Stimulated activated effector memory CD8-positive, alpha-beta T cell treated with anti-CD3 and anti-CD28 coated beads, Interleukin-12 subunit alpha, Interleukin-12 subunit beta, amount 100 ng/mL, for 72 hours (primary cell): ENCODE results near the gene BCAT1.
"Not testable (repeated sequence)": the region's sequence is repeated elsewhere in the genome, so short reads cannot be mapped to it uniquely, and the experiment has no call there.

Experiments used
- ATAC-seq: fragments of 150-1000 bp; cut with Tn5 transposase; 2 replicates; pipeline ENCODE4 v1.10.0; 2021
- DNase-seq, 2 donors: peaks; one replicate each; pipeline ENCODE4 v3.0.0; 2021 to 2022; ENCODE audit warnings: low spot score in 2 of 2
- H3K27ac Mint-ChIP-seq: one replicate; pipeline ENCODE4 v1.8.0; 2022; ENCODE audit warnings: mild to moderate bottlenecking, mixed read lengths
- H3K36me3 Mint-ChIP-seq: one replicate; pipeline ENCODE4 v1.8.0; 2022; ENCODE audit warnings: mild to moderate bottlenecking, mixed read lengths
- H3K4me1 Mint-ChIP-seq: one replicate; pipeline ENCODE4 v1.8.0; 2022; ENCODE audit warnings: mixed read lengths
- H3K4me3 Mint-ChIP-seq: one replicate; pipeline ENCODE4 v1.8.0; 2022; ENCODE audit warnings: mild to moderate bottlenecking, mixed read lengths
- H3K9me3 Mint-ChIP-seq: one replicate; pipeline ENCODE4 v1.8.0; 2022; ENCODE audit warnings: mixed read lengths

BCAT1 gene

GRCh38 chr12:24974216-24974615 is 25.3 kb upstream of the BCAT1 start:
- no peak for ATAC-seq
- Mint-ChIP-seq H3K9me3 (no peaks in the 10 kb centered on the region), H3K4me3 (no peak overlapping the region), H3K4me1 (no peaks in the 10 kb centered on the region), H3K27ac (no peak overlapping the region), H3K36me3 (no peaks in the 10 kb centered on the region)
- no peak for DNase-seq

DNA sequence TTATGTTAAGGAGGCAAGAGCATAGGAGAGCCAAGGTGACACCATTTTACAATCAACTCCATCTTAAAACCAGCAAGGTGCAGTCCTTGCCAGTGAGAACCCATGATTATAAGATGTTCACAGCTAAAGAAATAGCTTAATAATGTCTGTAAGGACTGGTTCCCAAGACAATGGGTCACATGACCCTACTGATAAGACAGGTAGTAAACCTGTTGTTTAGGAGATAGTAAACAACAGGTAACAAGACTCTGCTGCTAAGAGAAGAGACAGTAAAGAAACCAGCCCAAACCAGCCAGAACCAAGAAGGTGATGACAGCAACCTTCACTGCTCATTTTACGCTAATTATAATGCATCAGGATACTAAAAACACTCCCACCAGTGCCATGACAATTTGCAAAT is 23.2 kb upstream of the BCAT1 start:
- Mint-ChIP-seq H3K27ac (no peak overlapping the region), H3K9me3 (no peaks in the 10 kb centered on the region), H3K36me3 (no peaks in the 10 kb centered on the region), H3K4me1 (no peaks in the 10 kb centered on the region), H3K4me3 (no peak overlapping the region)
- ATAC-seq (no peak), DNase-seq (no peak)

- no peaks in the 10 kb centered on the region for H3K4me1 Mint-ChIP-seq
- no peak overlapping the region for H3K27ac Mint-ChIP-seq
- H3K4me3 Mint-ChIP-seq: no peak overlapping the region
- DNase-seq (no peak), ATAC-seq (no peak)
- H3K9me3 Mint-ChIP-seq: peaks cover under 1% of the 10 kb centered on the region
- H3K36me3 Mint-ChIP-seq: no peaks in the 10 kb centered on the region
These were observed 21.3 kb upstream of the BCAT1 start for GRCh38 chr12:24970177-24970576.

- H3K9me3 Mint-ChIP-seq: peaks cover 13% of the 10 kb centered on the region
- no peaks in the 10 kb centered on the region for H3K4me1 Mint-ChIP-seq
- H3K27ac Mint-ChIP-seq: no peak overlapping the region
- no peak overlapping the region for H3K4me3 Mint-ChIP-seq
- no peak for ATAC-seq
- no peak for DNase-seq
- no peaks in the 10 kb centered on the region for H3K36me3 Mint-ChIP-seq
These were observed 18.2 kb upstream of the BCAT1 start for GRCh38 chr12:24966951-24967564.

DNA sequence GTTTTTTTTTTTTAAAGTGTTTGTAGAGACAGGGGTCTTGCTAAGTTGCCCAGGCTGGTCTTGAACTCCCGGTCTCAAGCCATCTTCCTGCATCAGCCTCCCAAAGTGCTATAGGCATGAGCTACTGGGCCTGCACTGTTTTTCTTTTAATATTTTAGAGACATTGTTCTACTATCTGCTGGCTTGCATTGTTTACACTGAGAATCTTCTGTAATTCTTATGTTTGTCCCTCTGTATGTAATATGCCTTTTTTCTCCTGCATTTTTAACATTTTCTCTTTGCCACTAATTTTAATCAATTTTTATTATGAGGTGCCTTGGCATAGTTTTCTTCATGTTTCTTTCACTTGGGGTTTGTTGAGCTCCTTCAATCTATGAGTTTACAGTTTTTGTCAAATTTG is 15.4 kb upstream of the BCAT1 start:
- H3K4me3 Mint-ChIP-seq: no peak overlapping the region
- ATAC-seq (no peak), DNase-seq (no peak)

GRCh38 chr12:24960222-24960855 is 11.4 kb upstream of the BCAT1 start:
- ATAC-seq: peak; percentile 92
- Mint-ChIP-seq H3K9me3 (peaks cover 13% of the 10 kb centered on the region), H3K4me1 (peaks cover 14% of the 10 kb centered on the region), H3K4me3 (no peak overlapping the region), H3K27ac (no peak overlapping the region), H3K36me3 (no peaks in the 10 kb centered on the region)
- peak; percentile 20 to 81 for DNase-seq

More for the DNA sequence above, 15.4 kb upstream of the BCAT1 start:
- Mint-ChIP-seq H3K9me3 (peaks cover 13% of the 10 kb centered on the region), H3K27ac (no peak overlapping the region), H3K4me1 (peaks cover 10% of the 10 kb centered on the region), H3K36me3 (no peaks in the 10 kb centered on the region)

DNA sequence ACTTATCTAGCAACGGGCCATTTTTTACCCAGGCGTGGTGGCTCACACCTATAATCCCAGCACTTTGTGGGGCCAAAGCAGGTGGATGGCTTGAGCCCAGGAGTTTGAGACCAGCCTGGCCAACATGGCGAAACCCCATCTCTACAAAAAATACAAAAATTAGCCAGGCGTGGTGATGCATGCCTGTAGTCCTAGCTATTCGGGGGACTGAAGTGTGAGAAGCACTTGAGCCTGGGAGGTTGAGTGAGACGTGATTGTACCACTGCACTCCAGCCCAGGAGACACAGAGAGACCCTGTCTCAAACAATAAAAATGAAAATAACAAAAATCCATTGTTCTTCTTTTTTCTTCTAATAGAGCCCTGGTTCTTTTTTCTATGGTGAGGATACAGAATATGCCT is 7.5 kb upstream of the BCAT1 start:
- H3K4me1 Mint-ChIP-seq: peaks cover 16% of the 10 kb centered on the region
- H3K27ac Mint-ChIP-seq, H3K9me3 Mint-ChIP-seq, ATAC-seq, H3K4me3 Mint-ChIP-seq, H3K36me3 Mint-ChIP-seq, DNase-seq: not testable (repeated sequence)

DNA sequence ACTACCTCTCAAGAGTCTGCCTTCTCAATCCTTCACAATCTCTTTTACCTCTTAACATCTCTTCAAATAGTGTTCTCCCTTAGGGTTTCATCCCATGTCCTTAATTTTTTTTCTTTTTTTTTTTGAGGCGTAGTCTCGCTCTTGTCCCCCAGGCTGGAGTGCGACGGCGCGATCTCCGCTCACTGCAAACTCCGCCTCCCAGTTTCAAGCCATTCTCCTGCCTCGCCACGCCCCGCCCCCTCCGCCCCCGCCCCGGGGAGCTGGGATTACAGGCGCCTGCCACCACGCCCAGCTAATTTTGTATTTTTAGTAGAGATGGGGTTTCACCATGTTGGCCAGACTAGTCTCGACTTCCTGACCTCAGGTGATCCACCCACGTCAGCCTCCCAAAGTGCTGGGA is 7.0 kb upstream of the BCAT1 start:
- Mint-ChIP-seq H3K27ac (no peak overlapping the region), H3K4me3 (no peak overlapping the region), H3K4me1 (peaks cover 16% of the 10 kb centered on the region), H3K36me3 (no peaks in the 10 kb centered on the region), H3K9me3 (no peaks in the 10 kb centered on the region)
- no peak for ATAC-seq
- DNase-seq: no peak

DNA sequence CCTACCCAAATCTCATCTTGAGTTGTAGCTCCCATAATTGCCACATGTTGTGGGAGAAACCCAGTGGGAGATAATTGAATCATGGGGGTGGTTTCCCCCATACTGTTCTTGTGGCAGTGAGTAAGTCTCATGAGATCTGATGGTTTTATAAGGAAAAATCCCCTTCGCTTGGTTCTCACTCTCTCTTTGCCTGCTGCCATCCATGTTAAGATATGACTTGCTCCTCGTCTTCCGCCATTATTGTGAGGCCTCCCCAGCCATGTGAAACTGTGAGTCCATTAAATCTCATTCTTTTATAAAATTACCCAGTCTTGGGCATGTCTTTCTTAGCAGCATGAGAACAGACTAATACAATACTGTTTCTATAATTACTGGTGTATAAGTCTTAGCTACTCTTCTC is 6.5 kb upstream of the BCAT1 start:
- Mint-ChIP-seq H3K4me3 (no peak overlapping the region), H3K36me3 (no peaks in the 10 kb centered on the region), H3K4me1 (peaks cover 14% of the 10 kb centered on the region), H3K9me3 (no peaks in the 10 kb centered on the region), H3K27ac (no peak overlapping the region)
- DNase-seq: no peak
- peak; percentile 78 for ATAC-seq

GRCh38 chr12:24954261-24954660 is 5.4 kb upstream of the BCAT1 start:
- no peaks in the 10 kb centered on the region for H3K36me3 Mint-ChIP-seq
- H3K4me1 Mint-ChIP-seq: peaks cover 10% of the 10 kb centered on the region
- H3K9me3 Mint-ChIP-seq: no peaks in the 10 kb centered on the region
- H3K4me3 Mint-ChIP-seq: no peak overlapping the region
- H3K27ac Mint-ChIP-seq: no peak overlapping the region
- DNase-seq: no peak
- no peak for ATAC-seq

- Mint-ChIP-seq H3K27ac (no peak overlapping the region), H3K4me3 (no peak overlapping the region), H3K4me1 (peaks cover 26% of the 10 kb centered on the region), H3K36me3 (no peaks in the 10 kb centered on the region), H3K9me3 (no peaks in the 10 kb centered on the region)
- ATAC-seq (no peak), DNase-seq (no peak)
These were observed 3.5 kb upstream of the BCAT1 start for GRCh38 chr12:24952389-24952788.

- ATAC-seq (no peak), DNase-seq (no peak)
- Mint-ChIP-seq H3K4me1 (peaks cover 29% of the 10 kb centered on the region), H3K4me3 (peak overlapping the region; percentile 91), H3K9me3 (no peaks in the 10 kb centered on the region), H3K36me3 (no peaks in the 10 kb centered on the region), H3K27ac (no peak overlapping the region)
These were observed 1.4 kb upstream of the BCAT1 start for GRCh38 chr12:24950231-24950834.

DNA sequence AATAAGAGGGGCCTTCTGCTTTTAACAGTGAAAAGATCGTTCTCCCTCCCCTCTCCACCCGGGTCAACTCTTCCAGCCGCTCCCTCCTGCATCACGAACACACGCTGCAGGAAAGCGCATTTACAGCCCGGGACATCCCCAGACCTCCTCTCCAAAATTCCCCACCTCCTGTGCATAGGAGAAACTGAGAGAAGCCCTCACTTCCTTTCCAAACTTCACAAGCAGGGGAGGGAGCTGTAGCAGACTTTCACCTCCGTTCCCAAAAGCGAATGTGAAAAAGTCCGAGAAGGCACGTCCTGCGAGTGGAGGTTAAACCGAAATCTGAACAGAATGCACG is 513 bp downstream of the BCAT1 start:
- Mint-ChIP-seq H3K27ac (peak overlapping the region; percentile 95), H3K4me3 (peak overlapping the region; percentile 91), H3K36me3 (no peaks in the 10 kb centered on the region), H3K4me1 (peaks cover 27% of the 10 kb centered on the region), H3K9me3 (no peaks in the 10 kb centered on the region)
- ATAC-seq (peak; percentile 61), DNase-seq (peak in 1 of 2 donors; percentile 69)

DNA sequence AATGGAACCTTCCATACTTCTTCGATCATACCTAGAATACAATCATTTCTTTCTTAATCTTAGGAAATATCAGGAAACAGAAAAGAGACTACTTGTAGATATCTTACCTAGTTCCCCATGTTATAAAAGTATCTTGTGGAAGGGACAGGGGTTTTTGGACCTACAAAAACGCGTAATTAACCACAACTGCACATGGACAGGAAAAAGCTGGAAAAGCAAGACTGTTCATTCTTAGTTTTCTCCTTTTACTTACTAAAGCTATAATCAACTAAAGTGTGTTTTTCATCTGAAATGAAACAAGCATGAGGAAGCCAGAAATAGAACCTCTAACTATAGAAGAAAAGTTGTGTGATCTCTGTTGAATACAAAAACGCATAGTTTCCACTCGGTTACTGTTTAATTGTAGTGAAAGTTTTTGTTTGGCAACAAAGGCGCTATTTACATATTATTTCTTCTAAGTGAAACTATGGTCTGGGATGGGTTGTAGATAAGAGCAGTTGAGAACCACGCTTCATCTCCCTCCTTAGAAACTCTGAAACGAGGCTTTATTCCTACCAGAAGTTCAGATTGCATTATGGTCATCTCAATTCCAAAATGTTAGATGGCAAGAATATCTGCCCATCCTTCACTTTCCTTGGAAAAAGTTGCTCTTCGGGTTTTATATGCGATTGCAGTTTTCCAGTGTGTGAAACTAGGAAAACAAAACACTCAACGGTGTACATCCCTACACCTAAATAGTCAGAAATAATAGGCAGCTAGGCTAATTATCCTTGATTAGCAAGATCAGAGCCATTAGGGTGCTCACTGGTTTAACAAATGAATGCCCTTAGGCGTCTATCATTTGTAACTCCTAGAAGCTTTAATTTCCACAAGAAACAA is 1.1 kb downstream of the BCAT1 start:
- DNase-seq (no peak), ATAC-seq (no peak)
- H3K27ac Mint-ChIP-seq: peak overlapping the region; percentile 95
- no peaks in the 10 kb centered on the region for H3K36me3 Mint-ChIP-seq
- H3K4me3 Mint-ChIP-seq: peak overlapping the region; percentile 91
- H3K9me3 Mint-ChIP-seq: no peaks in the 10 kb centered on the region
- H3K4me1 Mint-ChIP-seq: peaks cover 27% of the 10 kb centered on the region

DNA sequence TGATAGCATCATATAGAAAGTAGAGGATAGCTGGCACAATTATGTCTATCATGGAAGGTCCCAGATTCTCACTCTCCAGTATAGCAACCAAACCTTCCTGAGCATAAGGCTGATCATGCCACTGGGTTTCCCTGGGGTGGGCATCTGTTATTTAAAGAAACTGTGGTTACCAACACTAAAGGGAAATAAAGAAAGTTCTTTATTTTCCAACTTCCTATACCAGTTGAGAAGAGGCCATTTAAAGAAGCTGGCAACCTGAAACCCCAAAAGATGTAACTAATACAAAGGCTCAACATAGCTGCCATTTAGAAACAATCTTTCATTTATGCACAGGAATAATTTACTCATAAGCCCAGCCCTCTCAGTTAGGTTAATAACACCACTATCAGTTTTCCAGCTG is 3.1 kb downstream of the BCAT1 start:
- ATAC-seq (no peak), DNase-seq (no peak)
- no peaks in the 10 kb centered on the region for H3K36me3 Mint-ChIP-seq
- no peaks in the 10 kb centered on the region for H3K9me3 Mint-ChIP-seq
- H3K4me1 Mint-ChIP-seq: peaks cover 27% of the 10 kb centered on the region
- no peak overlapping the region for H3K4me3 Mint-ChIP-seq
- H3K27ac Mint-ChIP-seq: no peak overlapping the region
